DMS53 (cell line): ENCODE results near the gene HLA-A.

ENCODE experiments used
- DNase-seq: peaks from one replicate; lab custom pipeline; 2025; lab: John Stamatoyannopoulos, UW

HLA-A gene

DNA sequence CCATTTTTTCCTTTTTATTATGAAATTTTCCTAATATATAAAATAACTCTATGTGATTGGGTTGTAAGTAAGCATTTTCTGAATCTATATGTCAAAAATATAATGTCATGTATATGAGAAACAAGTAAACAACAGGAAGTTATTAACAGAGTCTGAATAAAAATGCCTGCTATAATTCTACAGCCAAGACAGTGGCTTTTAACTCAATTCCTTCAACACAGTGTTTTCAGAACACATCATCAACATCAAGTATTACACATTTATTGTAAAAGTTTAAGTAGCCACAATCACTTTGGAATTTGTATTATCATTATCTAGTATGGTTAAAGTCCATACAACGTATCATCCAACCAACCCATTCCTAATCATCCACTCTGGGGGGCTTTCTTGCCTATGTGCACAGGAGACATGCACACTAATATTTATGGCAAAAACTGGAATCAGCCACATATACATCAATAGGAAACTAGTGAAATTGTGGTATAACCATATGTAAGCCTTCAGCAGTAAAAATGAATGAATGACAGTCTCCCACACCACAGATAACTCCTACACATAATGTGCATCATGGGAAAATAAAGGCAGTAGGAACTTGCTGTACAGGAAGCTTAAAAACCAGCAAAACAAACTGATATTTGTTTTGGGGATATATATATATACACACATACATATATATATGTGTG lies 6.9 kb upstream of the HLA-A start:
- no peak for DNase-seq

DNA sequence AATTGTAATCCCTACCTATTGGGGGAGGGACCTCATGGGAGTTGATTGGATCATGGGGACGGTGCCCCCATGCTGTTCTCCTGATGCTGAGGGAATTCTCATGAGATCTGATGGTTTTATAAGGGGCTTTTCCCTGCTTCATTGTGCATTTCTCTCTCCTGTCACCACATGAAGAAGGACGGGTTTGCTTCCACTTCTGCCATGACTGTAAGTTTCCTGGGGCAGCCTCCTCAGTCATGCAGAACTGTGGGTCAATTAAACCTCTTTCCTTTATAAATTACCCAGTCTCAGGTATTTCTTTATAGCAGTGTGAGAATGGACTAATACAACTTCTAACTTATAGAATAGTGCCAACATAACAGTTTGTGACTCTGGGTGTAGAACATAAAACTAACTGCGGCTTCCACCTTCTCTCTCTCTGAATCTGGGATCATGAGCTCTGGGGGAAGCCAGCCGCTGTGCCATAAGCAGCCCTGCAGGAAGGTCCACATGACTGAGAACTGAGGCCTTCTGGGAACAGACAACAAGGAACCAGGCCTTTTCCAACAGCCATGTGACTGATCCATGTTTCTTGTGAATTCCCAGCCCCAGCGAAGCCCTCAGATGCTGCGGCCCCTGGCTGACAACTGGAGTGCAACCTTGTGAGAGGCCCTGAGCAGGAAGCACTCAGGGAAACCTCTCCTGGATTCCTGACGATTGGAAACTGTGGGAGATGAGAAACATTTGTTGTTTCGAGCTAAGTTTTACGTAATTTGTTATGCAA lies 3.4 kb upstream of the HLA-A start:
- DNase-seq = no peak

DNA sequence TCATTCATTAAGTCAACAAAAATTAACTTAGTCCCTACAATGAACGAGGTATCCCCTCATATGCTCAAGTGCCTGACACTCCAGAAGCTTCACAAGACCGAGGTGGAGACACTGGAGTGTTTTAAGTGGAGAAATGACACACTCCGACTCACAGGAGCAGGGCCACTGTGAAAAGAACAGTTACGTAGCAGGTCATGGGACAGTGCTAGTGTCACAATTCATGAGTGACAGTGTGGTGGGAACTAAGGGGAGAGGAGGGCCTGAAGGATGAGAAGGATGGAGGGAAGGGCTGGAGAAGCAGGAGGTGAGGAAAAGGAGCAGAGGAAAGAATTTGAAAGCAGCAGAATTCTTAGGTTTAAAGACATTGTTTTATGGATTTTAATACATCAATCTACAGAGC lies 1.3 kb upstream of the HLA-A start:
- DNase-seq = no peak

DNA sequence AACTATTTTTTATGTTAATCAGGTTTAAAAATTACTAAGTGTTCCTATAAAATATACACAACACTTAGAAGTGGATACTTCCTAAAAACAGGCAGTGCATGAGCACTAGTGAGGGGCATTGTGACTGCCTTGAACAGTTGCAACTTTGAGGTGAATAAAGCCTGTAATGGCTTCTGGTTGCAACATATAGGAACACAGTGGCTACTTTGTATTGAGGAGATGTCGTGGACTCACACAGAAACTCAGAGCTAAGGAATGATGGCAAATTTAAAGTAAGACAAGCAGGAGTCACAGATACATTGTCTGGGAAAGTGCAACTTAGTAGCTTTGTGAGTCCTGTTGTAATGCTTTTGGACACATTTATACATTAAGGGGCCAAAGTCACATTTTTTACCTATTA lies 861 bp upstream of the HLA-A start:
- no peak for DNase-seq

DNA sequence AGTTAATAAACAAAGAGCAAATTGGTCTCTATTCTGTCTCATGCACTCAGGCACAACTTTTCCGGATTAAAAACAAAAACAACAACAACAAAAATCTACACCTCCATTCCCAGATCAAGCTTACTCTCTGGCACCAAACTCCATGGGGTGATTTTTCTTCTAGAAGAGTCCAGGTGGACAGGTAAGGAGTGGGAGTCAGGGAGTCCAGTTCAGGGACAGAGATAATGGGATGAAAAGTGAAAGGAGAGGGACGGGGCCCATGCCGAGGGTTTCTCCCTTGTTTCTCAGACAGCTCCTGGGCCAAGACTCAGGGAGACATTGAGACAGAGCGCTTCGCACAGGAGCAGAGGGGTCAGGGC lies 437 bp upstream of the HLA-A start:
- DNase-seq = no peak

DNA sequence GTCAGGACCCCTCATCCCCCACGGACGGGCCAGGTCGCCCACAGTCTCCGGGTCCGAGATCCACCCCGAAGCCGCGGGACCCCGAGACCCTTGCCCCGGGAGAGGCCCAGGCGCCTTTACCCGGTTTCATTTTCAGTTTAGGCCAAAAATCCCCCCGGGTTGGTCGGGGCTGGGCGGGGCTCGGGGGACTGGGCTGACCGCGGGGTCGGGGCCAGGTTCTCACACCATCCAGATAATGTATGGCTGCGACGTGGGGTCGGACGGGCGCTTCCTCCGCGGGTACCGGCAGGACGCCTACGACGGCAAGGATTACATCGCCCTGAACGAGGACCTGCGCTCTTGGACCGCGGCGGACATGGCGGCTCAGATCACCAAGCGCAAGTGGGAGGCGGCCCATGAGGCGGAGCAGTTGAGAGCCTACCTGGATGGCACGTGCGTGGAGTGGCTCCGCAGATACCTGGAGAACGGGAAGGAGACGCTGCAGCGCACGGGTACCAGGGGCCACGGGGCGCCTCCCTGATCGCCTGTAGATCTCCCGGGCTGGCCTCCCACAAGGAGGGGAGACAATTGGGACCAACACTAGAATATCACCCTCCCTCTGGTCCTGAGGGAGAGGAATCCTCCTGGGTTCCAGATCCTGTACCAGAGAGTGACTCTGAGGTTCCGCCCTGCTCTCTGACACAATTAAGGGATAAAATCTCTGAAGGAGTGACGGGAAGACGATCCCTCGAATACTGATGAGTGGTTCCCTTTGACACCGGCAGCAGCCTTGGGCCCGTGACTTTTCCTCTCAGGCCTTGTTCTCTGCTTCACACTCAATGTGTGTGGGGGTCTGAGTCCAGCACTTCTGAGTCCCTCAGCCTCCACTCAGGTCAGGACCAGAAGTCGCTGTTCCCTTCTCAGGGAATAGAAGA lies 978 bp downstream of the HLA-A start:
- peak; percentile 81 for DNase-seq

DNA sequence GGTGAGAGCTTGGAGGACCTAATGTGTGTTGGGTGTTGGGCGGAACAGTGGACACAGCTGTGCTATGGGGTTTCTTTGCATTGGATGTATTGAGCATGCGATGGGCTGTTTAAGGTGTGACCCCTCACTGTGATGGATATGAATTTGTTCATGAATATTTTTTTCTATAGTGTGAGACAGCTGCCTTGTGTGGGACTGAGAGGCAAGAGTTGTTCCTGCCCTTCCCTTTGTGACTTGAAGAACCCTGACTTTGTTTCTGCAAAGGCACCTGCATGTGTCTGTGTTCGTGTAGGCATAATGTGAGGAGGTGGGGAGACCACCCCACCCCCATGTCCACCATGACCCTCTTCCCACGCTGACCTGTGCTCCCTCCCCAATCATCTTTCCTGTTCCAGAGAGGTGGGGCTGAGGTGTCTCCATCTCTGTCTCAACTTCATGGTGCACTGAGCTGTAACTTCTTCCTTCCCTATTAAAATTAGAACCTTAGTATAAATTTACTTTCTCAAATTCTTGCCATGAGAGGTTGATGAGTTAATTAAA lies 3.0 kb downstream of the HLA-A start:
- DNase-seq = no peak

DNA sequence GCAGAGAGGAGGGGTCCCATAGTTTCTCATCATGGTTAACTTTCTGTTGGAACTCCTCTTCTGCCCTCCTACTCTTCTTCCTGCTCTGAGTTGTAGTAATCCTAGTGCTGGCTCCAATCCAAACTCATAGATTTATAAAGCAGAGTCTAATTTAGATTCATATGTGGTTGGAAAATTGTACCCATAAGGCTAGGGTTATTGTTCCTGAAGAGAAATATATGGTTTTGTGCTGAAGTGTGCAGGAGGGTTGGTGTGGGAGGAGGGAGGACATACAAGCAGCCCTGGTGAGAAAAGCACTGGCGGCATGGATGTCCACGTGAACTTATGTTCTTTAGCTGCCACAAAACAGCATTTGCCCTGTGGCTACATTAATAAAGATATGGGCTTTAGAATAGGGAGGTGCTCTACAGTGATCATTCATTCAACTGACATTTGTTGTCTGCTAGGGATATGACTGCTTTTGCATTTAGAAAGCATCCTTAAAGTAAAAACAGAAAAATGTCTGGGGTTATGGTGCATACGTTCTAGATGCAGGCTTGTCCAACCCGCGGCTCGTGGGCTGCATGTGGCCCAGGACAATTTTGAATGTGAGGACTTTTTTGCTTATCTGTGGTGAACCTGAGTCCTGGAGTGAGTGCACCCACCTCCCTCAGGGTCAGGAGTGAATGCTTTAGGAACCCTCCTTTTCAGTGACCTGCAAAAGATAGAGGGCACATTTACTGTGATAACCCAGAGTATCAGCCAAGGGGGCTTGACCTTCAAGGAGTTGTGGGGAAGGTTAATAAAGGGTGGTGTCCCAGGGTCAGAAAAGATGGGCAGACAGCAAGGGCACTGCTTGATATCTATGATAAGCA lies 4.1 kb downstream of the HLA-A start:
- no peak for DNase-seq

DNA sequence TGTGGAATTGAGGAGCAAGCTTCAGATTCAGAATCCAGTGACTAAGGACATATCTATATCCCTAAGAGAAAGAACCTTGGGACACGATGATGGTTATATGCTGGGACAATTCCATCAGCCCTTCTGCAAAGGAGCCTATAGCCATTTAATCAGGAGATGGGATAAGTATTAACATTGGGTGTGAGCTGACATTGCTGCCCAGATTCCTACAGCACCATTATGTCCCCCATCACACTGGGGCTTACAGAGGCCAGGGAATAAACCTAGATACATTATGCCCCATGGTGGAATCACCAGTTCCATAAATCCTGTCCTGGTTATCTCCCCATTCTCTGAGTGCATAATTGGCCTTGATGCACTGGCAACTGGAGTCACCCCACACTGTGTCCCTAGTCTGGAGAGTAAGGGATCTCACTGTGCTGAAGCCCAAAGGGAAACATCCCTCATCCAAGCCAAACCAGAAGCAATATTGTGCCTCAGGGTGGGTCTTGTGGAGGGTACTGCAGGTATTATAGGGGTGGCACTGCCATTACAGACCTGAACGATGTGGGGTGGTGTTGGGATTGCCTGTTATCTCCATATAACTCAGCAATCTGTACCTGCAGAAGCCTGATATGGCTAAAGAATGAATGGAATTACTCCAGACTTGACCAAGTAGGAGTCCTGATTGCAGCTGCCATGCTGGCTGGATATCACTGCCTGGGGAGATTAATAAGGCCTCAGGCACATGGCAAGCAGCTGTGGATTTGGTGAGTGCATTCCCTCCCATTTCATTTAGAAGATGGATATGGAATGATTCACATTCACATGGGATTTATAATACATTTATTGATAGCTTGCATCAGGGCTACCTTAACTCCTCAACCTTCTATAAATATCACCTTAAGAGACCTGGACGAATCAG lies 5.0 kb downstream of the HLA-A start:
- DNase-seq = no peak

DNA sequence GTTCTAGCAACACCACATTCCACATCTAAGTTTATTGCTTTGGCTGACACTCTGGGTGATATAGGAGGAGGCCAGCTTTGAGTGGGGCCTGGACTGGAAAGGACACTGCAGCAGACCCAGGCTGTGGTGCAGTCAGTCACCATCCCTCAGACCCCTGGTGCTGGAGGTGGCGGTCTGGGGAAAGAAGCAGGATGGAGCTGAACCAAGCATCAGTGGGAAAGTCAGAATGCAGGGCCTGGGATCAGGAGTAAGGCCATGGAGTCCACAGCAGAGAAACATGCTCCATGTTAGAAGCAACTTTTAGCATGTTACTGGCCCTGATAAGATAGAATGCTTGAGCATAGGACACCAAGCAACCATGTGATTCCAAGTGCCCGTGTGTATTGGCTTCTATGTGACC lies 5.9 kb downstream of the HLA-A start:
- DNase-seq = no peak

DNA sequence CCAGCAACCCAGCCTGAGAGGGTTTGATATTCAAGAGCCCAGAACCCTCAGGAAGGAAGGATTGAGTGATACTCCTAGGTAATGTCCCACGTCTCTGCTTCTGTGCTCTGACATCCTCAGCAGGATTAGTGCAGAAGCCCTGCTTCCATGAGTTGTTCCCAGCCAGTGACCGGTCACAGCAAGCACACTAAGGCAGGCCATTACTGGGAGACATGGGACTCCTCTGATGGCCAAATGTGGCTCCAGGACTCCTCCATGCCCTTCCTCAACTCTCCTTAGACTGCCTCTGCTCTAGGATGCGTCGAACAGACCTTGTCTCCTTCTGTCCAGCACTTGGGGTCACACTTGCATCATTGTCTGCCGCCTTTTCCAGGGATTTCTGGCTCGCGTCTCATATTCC lies 7.6 kb downstream of the HLA-A start:
- DNase-seq = no peak

DNA sequence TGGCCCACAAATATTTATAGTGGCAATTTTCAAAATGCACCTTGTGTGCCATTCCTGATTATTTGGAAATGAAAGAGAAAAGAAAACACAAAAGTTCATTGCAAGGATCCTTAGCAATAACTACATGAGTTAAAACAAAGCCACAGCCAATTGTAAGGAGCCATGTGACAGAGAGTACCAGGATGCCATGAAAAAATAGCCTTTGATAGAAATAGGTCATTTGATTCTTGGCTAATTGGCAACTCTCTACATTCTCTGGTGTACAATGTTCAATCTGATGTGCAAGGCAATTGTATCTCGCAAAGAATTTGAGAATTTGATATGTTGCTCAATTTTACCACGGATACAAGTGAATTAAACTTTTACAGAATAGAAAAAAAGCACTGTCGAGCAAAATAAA lies 9.6 kb downstream of the HLA-A start:
- no peak for DNase-seq

DNA sequence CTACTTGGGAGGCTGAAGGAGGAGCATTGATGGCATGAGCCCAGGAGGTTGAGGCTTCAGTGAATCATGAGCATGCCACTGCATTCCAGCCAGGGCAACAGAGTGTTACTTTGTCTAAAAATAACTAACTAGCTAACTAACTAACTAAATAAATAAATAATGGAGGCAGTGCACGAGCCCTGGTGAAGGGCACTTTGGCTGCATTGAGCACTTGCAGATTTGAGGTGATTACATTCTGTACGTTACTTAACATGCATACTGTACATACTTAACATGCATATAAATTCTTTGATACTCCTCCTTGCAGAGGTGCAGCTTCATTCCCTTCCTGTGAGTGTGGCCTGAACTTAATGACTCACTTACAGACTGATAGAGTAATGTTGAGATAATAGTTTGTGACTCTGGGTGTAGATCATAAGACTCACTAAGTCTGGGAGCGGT lies 10.7 kb downstream of the HLA-A start:
- no peak for DNase-seq

DNA sequence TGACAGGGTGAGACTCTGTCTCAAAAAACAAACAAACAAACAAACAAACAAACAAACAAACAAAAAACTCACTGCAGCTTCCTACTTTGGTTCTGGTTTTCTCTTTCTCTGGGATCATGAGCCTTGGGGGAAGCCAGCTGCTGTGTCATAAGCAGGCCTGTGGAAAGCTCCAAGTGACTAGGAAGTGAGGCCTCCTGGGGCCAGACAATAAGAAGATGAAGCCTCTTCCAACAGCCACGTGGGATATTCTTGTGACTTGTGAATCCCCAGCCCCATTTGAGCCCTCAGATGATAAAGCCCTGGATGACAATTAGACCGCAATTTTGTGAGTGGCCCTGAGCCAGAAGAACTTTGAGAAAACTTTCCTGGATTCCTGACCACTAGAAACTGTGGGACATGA lies 11.4 kb downstream of the HLA-A start:
- no peak for DNase-seq

DNA sequence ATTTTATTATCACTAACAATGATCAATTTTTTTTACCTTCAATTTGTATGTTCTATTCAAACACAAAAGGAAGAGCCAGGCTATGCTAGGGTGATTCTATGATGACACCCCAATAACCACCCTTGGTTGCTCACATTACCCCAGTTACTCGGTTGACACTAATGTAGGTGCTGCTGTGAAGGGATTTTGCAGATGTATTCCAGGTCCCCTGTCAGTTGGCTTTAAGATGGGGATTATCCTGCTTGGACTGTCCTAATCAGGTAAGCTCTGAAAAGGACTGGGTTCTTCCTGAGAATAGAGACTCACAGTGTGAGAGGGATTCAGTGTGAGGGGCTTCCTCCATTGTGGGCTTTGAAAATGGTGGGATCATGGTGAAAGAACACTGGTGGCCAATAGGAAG lies 11.9 kb downstream of the HLA-A start:
- no peak for DNase-seq

DNA sequence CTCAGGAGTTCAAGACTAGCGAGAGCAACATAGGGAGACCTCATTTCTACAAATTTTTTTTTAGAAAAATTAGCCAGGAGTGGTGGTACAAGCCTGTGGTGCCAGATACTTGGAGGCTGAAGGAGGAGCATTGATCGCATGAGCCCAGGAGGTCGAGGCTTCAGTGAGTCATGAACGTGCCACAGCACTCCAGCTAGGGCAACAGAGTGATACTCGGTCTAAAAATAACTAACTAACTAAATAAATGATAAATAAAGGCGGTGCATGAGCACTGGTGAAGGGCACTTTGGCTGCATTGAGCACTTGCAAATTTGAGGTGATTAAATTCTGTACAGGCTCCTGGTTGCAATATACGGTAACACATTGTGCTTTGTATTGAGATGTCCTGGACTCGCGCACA lies 13.5 kb downstream of the HLA-A start:
- DNase-seq = no peak

DNA sequence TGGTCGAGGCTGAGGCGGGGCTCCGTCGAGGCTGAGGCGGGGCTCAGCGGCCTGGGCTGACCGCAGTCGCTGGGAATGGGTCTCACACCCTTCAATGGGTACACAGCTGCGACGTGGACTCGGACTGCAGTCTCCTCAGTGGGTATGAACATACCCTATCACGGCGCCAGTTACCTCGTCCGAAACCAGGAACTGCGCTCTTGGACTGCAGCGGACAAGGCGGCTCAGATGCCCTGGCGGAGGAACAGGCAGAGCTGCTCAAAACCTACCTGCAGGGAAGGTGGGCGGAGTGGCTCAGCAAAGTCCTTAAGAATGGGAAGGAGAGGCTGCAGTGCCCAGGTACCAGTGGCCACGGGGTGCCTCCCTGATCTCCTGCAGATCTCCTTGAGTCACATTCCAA lies 14.2 kb downstream of the HLA-A start:
- no peak for DNase-seq

DNA sequence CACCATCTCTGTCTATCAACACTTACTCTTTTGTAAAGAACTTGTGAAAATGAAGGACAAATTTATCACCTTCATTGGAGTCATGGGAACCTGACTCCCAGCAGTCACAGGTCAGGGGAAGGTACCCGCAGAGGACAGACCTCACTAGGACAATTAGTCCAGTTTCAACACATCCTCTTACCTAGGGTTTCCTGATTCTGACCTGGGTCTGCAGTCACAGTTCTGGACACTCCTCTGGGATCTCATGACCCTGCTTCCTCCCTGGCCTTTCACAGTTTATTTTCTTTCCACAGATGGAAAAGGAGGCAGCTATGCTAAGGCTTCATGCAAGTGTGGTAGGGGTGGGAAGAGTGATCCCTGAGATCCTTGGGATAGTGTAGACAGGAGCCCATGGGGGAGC lies 15.7 kb downstream of the HLA-A start:
- DNase-seq = no peak

DNA sequence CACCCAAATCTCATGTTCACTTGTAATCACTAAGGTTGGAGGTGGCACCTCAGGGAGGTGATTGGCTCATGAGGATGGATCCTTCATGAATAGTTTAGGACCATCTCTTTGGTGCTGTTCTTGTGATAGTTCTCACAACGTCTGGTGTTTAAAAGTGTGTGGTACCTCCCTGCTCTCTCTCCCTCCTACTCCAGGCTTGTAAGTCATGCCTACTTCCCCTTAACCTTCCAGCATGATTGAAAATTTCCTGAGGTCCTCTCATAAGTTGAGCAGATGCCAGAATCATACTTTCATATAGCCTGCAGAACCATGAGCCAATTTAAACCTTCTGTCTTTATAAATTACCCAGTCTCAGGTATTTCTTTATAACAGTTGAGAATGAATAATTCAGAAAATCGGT lies 16.6 kb downstream of the HLA-A start:
- DNase-seq = no peak

DNA sequence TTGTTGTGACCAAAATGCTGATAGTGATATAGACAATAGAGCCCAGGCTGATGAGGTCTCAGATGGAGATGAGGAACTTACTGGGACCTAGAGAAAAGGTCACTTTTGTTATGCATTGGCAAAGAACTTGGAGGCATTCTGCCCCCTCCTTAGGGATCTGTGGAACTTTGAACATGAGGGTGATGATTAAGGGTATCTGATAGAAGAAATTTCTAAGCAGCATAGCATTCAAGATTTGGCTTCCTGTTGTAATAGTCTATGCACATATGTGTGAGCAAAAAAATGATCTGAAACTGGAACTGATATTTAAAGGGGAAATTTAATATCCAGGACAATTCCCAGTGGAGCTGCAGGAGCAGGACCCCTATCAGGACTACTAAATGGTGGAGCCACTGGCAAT lies 17.1 kb downstream of the HLA-A start:
- no peak for DNase-seq

DNA sequence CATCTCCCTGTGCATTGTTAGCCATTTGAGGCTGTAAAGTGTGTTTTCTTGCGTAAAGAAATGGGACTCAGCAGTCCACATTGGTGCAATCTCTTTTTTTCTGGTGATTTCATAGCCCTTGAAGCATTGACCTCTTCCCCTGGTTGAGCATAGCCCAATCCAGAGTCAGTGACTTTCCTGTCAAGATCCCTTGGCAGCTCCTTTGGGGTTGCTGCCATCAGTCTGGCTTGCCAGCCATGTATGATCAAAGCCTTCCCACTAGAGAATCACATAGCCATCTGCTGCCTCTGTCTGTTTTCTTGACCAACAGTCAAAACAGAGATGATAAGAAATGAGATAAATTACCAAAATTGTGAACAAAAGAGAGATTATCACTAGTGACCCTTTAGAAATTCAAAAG lies 19.6 kb downstream of the HLA-A start:
- DNase-seq = no peak
